Mucosa of gallbladder (tissue), 1 donor: ENCODE results near the gene SLC30A9. TPM values are rescaled to one million over a fixed set of nuclear protein-coding genes. Genes with fewer than 3 reads are reported as not detected.

Source experiments
- DNase-seq: peaks from one replicate; pipeline ENCODE4 v3.0.0-alpha.2; 2020; ENCODE audit warnings: low spot score
- total RNA-seq: library from RNA; stranded (reverse); gene quantifications from one replicate; pipeline ENCODE4 v1.2.1, GENCODE V29; 2021
- donor health status: DM: no; HTN: no; CAD: no.

The SLC30A9 gene
- total RNA-seq, 1 donor from 2014 or later, result 51.9 TPM

DNA sequence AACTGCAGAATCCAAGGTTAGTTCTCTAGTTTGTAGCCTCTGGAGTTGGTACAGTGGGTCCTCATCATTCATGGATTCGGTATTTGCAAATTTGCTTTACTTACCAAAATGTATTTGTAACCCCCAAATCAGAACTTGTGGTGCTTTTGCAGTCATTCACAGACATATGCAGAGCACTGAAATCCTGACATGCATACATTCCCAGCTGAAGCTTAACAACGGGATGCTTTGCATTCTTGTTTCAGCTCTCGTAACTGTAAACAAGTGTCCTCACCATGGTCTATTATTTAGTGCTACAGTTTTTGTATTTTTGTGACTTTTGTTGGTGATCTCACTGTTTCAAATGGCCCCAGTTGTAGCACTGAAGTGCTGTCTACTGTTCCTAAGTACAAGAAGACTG lies 146.0 kb downstream of the SLC30A9 start:
- DNase-seq, result no peak

Other genes with a start within 250 kb of the SLC30A9 start
- gene PHOX2B, start 241.8 kb upstream of the SLC30A9 start, total RNA-seq, result 0.26 TPM
- 64.3 TPM for gene TMEM33, start 55.1 kb upstream of the SLC30A9 start, total RNA-seq
- gene DCAF4L1, start 8.8 kb upstream of the SLC30A9 start, total RNA-seq, result 0.12 TPM
- gene BEND4, start 162.1 kb downstream of the SLC30A9 start, total RNA-seq, result 0.20 TPM